LNCAP (cell line): ENCODE measurements around the gene NACC2.

Source experiments
- TF ChIP-seq, protein P1 (sequence below): fragments of 450-650 bp; IDR thresholded peaks from 2 replicates; pipeline ENCODE4 v1.5.1; 2017; ENCODE audit warnings: mild to moderate bottlenecking

NACC2 gene

DNA sequence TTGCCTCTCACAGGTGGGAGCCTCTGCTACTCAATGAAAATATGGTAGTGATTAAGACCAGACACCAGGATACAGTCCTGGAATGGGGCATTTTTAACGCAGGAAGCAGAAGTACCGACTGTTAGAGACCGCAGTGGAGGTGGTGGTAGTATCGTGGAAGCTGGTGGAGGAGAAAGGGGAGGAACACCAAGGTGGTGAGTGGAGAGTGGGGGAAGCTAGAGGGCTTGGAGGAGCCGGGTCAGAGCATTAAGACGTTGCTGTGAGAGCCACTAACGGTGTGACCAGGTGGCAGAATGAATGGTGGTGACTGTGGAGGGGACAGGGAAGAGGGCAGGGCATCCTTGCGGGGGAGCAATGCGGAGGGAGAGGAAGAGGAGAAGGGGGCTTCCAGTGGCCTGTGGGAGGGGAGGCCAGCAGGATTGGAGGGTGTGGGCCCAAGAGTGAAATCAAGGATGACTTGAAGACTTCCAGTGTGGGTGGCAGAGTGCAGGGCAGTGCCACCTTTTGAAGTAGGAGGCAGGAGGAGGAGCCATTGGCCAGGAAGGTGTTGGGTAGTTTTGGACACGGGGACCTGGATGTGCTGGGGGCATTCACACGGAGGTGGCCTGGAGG is 132.3 kb downstream of the NACC2 start:
- TF ChIP-seq, protein P1, sequence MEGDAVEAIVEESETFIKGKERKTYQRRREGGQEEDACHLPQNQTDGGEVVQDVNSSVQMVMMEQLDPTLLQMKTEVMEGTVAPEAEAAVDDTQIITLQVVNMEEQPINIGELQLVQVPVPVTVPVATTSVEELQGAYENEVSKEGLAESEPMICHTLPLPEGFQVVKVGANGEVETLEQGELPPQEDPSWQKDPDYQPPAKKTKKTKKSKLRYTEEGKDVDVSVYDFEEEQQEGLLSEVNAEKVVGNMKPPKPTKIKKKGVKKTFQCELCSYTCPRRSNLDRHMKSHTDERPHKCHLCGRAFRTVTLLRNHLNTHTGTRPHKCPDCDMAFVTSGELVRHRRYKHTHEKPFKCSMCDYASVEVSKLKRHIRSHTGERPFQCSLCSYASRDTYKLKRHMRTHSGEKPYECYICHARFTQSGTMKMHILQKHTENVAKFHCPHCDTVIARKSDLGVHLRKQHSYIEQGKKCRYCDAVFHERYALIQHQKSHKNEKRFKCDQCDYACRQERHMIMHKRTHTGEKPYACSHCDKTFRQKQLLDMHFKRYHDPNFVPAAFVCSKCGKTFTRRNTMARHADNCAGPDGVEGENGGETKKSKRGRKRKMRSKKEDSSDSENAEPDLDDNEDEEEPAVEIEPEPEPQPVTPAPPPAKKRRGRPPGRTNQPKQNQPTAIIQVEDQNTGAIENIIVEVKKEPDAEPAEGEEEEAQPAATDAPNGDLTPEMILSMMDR: no peak

DNA sequence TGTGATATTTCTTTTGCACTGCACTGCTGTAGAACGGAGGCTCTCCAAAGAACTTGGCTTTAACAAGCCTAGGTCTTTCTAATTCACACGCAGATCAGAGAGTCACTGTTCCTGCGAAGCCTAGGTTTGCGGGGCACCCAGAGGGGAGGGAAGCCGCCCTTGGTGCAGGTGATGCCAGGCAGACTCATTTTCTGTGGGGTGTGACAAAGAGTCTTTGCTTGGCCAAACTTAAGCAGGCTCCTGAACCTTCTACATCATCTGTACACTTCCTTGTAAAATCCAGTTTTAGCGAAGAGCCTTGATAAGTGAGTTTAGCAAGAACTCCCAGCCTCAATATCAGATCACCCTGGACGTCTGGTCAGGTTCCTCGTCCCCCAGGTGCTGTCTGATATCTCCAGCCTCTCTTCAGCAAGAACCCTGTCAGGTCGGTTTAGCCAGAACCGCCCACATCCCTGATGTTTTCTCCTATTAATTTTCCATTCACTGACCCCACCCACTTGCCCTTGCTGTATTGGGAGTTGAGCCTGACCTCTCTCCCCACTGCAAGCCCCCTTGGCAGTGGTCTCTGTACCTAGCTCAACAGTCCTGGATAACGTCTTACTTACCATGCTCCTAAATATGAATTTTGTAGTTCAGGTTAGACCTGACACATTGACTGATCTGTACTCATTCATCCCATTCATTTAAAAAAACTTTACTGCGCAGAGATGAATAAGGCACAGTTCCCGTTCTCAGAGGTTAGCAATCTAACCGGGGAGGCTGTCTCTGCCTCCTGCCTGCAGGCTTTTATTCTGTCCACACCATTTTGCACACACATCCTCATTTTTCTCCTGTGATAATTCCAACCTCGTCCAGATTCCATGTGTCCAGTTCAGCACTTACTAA is 133.0 kb downstream of the NACC2 start:
- TF ChIP-seq, protein P1: no peak

DNA sequence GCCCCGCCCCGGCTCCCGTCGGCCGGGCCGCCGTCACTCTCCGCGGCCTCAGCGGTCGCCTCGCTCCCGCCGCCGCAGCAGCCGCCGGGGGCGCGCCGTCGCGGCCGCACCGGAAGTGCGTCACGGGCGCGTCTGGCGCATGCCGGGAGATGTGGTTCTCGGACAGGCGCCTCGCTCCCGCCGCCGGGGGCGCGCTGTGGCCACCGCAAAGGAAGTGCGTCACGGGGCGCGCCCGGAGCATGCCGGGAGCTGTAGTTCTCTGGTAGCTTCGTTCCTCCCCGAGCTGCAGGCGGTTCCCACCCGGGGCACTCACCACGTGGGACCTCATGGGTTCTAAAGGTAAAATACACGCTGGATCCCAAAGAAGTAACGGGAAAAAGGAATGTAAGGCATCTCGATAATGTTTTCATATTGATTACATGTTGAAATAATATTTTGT is 133.8 kb downstream of the NACC2 start, which contains the start of gene UBAC1:
Gene UBAC1, minus strand, starts transcription at position 97 of the 439 bp plus-strand sequence. CDS start 211 bp downstream, outside the sequence.
- TF ChIP-seq, protein P1: peak; percentile 21; the same call in 1 of the 2 replicates

DNA sequence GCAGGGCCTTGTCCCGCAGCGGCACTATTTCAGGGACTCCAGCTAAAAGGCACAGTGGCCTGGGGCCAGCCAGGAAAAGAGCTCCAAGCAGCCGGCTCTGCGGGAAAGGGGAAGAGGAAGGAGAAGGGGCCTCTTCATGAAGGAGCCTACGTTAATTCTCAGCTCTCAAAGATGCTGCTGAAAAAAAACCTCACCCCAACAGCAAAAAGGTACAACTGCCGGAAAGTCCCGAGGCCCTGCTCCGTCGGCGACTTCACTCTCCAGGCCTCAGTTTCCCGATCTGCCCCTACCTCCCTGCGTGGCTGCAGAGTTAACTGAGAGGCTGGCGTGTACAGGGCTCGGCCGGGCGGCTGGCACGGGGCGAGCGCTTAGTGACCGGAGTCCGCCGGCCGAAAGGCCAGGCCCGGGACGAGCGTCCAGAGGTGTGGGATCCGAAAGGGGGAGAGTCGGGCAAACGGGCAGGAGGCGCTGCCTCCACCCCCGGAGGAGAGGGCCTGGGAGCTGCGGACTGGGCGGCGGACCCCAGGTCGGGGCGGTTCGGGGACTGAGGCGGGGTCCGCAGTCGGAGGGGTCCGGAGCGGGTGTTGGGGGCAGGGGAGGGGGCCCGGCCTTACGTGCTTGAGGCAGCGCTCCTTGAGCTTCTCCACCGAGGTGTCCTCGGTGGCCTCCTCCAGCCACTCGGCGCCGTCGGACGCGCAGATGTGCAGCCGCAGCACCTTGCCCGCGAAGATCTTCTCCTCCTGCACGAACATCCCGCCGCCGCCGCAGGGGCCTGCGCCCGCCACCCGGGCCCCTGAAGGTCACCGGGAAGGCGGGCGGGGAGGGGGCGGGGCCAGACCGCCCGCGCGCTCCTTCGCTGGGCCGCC is 134.4 kb downstream of the NACC2 start:
- TF ChIP-seq, protein P1: no peak

DNA sequence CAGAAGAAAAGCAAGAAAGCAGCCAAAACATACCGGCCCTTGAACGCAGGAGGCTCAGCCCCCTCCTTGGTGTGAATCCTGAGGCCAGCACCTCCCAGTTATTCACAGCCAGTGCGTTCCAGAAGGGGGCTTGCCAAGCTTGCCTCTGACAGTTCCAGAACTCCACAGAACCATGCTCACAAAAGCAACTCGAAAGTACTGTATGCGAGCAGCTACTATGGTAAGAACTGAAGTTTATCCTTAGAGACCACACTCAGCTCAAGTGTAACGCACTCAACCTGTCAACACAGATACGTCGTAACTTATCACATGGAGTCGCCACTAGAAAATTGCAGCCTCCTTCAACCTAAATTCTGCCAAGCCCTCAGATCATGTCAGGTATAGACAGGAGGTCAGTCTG is 135.3 kb downstream of the NACC2 start:
- TF ChIP-seq, protein P1: no peak

DNA sequence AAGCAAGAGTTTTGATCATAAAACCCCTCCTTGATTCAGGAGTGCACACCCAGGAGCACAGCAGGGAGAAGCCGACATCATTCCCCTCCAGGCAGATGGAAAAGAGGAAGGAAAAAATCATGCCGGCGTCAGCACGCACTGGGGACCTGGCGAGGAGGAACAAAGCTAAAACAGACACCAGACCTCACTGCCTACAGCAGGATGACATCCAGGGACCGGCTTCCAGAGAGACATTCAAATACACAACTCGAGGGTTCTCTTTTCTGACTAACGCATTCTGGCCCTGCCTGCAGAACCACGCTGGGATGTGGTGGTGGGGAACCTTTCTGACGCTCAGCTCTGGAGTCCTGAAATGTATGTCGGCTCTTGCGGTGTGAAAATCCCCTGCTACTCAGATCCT is 136.6 kb downstream of the NACC2 start:
- TF ChIP-seq, protein P1: no peak

DNA sequence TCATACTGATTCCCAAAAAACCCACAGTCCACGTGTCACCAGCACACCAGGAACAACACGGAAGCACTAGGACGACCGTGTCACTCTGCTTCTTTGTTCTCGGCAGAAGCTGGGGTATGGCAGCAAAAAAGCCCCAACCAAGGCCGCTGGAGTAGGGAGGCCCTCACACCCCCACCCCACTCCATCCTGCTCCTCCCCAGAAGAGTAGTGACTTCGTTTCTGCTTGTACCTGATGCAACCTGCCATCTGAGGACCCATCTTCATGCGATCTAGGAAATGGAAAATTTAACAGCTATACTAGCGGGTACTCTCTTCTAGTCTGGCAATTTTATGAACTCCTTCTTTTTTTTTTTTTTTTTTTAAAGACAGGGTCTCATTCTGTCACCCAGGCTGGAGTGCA is 137.7 kb downstream of the NACC2 start:
- TF ChIP-seq, protein P1: no peak
